Measurements from ENCODE around the gene MRPL46. TPM values are rescaled to one million over a fixed set of nuclear protein-coding genes. Genes with fewer than 3 reads are reported as not detected.
"Not testable (repeated sequence)": the region's sequence is repeated elsewhere in the genome, so short reads cannot be mapped to it uniquely, and the experiment has no call there.

Gene MRPL46
- total RNA-seq, 1 donor from 2014 or later: 17.4 TPM

GRCh38 chr15:88476635-88477060, 9.5 kb upstream of the MRPL46 start:
- Histone ChIP-seq H3K36me3 (peaks cover 0 to 32% of the 10 kb centered on the region in 2 donors), H3K27me3 (no peaks in the 10 kb centered on the region), H3K27ac (no peak overlapping the region), H3K4me3 (no peak overlapping the region), H3K4me1 (no peaks in the 10 kb centered on the region), H3K9me3 (no peaks in the 10 kb centered on the region)
- TF ChIP-seq CTCF (IDR thresholded peaks at IDR 0.05) (no peak), POLR2A (IDR thresholded peaks at IDR 0.05) (no peak), POLR2AphosphoS5 (IDR thresholded peaks at IDR 0.05; ENCODE audit: insufficient read depth in 1 of 2, low read depth in 1 of 2) (no peak)
- DNase-seq (ENCODE audit: extremely low spot score in 2 of 2): no peak
- intact Hi-C loops (cut with DNase I): no loop called here

GRCh38 chr15:88473661-88474293, 6.6 kb upstream of the MRPL46 start:
- DNase-seq (ENCODE audit: extremely low spot score in 2 of 2); intact Hi-C loops (cut with DNase I); H3K27me3 ChIP-seq; H3K4me1 ChIP-seq; H3K4me3 ChIP-seq; H3K27ac ChIP-seq; H3K9me3 ChIP-seq: not testable (repeated sequence)
- H3K36me3 ChIP-seq: peaks cover 0 to 32% of the 10 kb centered on the region in 2 donors

GRCh38 chr15:88472225-88472624, 5.0 kb upstream of the MRPL46 start:
- H3K36me3 ChIP-seq: peaks cover 0 to 21% of the 10 kb centered on the region in 2 donors
- H3K4me3 ChIP-seq: no peak overlapping the region
- H3K27me3 ChIP-seq: no peaks in the 10 kb centered on the region
- DNase-seq (ENCODE audit: extremely low spot score in 2 of 2): no peak
- intact Hi-C loops (cut with DNase I): no loop called here
- no peak for TF ChIP-seq POLR2AphosphoS5 (IDR thresholded peaks at IDR 0.05; ENCODE audit: insufficient read depth in 1 of 2, low read depth in 1 of 2)
- no peak for TF ChIP-seq CTCF (IDR thresholded peaks at IDR 0.05)
- TF ChIP-seq POLR2A (IDR thresholded peaks at IDR 0.05): no peak
- no peaks in the 10 kb centered on the region for H3K9me3 ChIP-seq
- peaks cover 10% of the 10 kb centered on the region for H3K4me1 ChIP-seq
- H3K27ac ChIP-seq: no peak overlapping the region

- TF ChIP-seq CTCF (IDR thresholded peaks at IDR 0.05): no peak
- TF ChIP-seq POLR2AphosphoS5 (IDR thresholded peaks at IDR 0.05; ENCODE audit: insufficient read depth in 1 of 2, low read depth in 1 of 2): no peak
- TF ChIP-seq POLR2A (IDR thresholded peaks at IDR 0.05): no peak
- Histone ChIP-seq H3K9me3 (no peaks in the 10 kb centered on the region), H3K4me1 (peaks cover 21% of the 10 kb centered on the region), H3K27ac (no peak overlapping the region), H3K27me3 (no peaks in the 10 kb centered on the region), H3K36me3 (peaks cover 0 to 20% of the 10 kb centered on the region in 2 donors), H3K4me3 (no peak overlapping the region)
- intact Hi-C loops (cut with DNase I): no loop called here
- DNase-seq (ENCODE audit: extremely low spot score in 2 of 2): no peak
Measured at GRCh38 chr15:88470625-88471372, 3.6 kb upstream of the MRPL46 start.

GRCh38 chr15:88469321-88469720, 2.1 kb upstream of the MRPL46 start:
- H3K27me3 ChIP-seq: no peaks in the 10 kb centered on the region
- no peak for TF ChIP-seq POLR2AphosphoS5 (IDR thresholded peaks at IDR 0.05; ENCODE audit: insufficient read depth in 1 of 2, low read depth in 1 of 2)
- no peak for TF ChIP-seq POLR2A (IDR thresholded peaks at IDR 0.05)
- no peak for TF ChIP-seq CTCF (IDR thresholded peaks at IDR 0.05)
- H3K27ac ChIP-seq: no peak overlapping the region
- intact Hi-C loops (cut with DNase I): no loop called here
- no peaks in the 10 kb centered on the region for H3K9me3 ChIP-seq
- H3K4me1 ChIP-seq: peaks cover 25% of the 10 kb centered on the region
- peak in 1 of 2 donors; percentile 25 for DNase-seq (ENCODE audit: extremely low spot score in 2 of 2)
- peaks cover 0 to 16% of the 10 kb centered on the region in 2 donors for H3K36me3 ChIP-seq
- H3K4me3 ChIP-seq: no peak overlapping the region

- H3K4me1 ChIP-seq: peaks cover 25% of the 10 kb centered on the region
- intact Hi-C loops (cut with DNase I); H3K27me3 ChIP-seq; H3K9me3 ChIP-seq; H3K27ac ChIP-seq: not testable (repeated sequence)
- H3K4me3 ChIP-seq: peak overlapping the region in 1 of 2 donors; percentile 67
- H3K36me3 ChIP-seq: peaks cover 0 to 22% of the 10 kb centered on the region in 2 donors
- DNase-seq (ENCODE audit: extremely low spot score in 2 of 2): peak in 1 of 2 donors; percentile 49
Measured at GRCh38 chr15:88468721-88469120, 1.5 kb upstream of the MRPL46 start.
